Left kidney (tissue), 8 donors: ENCODE results near the gene NFKBIE. TPM values are rescaled to one million over a fixed set of nuclear protein-coding genes. Genes with fewer than 3 reads are reported as not detected.
"Not testable (repeated sequence)": the region's sequence is repeated elsewhere in the genome, so short reads cannot be mapped to it uniquely, and the experiment has no call there.

ENCODE experiments used
- DNase-seq: peaks from one replicate; pipeline ENCODE4 v3.0.0-alpha.2; 2013
- long read RNA-seq, 8 donors: transcript quantifications; one replicate each; lab custom pipeline, GENCODE V29; 2026
- polyA plus RNA-seq: library from polyadenylated mRNA; unstranded; fragments of 120-200 nt; gene quantifications from one replicate; pipeline ENCODE4 v1.2.1, GENCODE V29; 2013; ENCODE audit not compliant: insufficient read length

NFKBIE gene
- 9.6 TPM for polyA plus RNA-seq
- long read RNA-seq, donor 1, transcript NFKBIE-201 (6 exons, 2,581 nt), result major isoform, 7 of 7 reads
- long read RNA-seq, donor 1, partial matches to known transcripts, result 0 of 7 reads
- long read RNA-seq, donor 1, other reads (novel, unspliced or antisense), result 0 of 7 reads
- long read RNA-seq, donor 2, transcript NFKBIE-201 (6 exons, 2,581 nt), result major isoform, 6 of 6 reads
- long read RNA-seq, donor 2, partial matches to known transcripts, result 0 of 6 reads
- long read RNA-seq, donor 2, other reads (novel, unspliced or antisense), result 0 of 6 reads
- long read RNA-seq, donor 3, result 0 reads
- long read RNA-seq, donor 4, result 0 reads
- long read RNA-seq, donor 5, transcript NFKBIE-201 (6 exons, 2,581 nt), result major isoform, 12 of 12 reads
- long read RNA-seq, donor 5, partial matches to known transcripts, result 0 of 12 reads
- long read RNA-seq, donor 5, other reads (novel, unspliced or antisense), result 0 of 12 reads
- long read RNA-seq, donor 6, partial matches to known transcripts, result 0 of 4 reads
- long read RNA-seq, donor 6, other reads (novel, unspliced or antisense), result 0 of 4 reads
- long read RNA-seq, donor 7, transcript NFKBIE-201 (6 exons, 2,581 nt), result major isoform, 6 of 6 reads
- long read RNA-seq, donor 7, partial matches to known transcripts, result 0 of 6 reads
- long read RNA-seq, donor 7, other reads (novel, unspliced or antisense), result 0 of 6 reads
- long read RNA-seq, donor 8, partial matches to known transcripts, result 0 of 1 reads
- long read RNA-seq, donor 8, other reads (novel, unspliced or antisense), result 0 of 1 reads

GRCh38 chr6:44265007-44265721, at the start of gene NFKBIE:
TSS of gene NFKBIE (minus strand) at chr6:44265551. CDS start at chr6:44265346, 205 bp downstream.
- DNase-seq, result peak; percentile 92

- not testable (repeated sequence) for DNase-seq
Measured at GRCh38 chr6:44314657-44315056, 49.3 kb upstream of the NFKBIE start.

- DNase-seq, result peak; percentile 85
Measured at GRCh38 chr6:44312901-44313788, 47.8 kb upstream of the NFKBIE start, which contains the start of gene AARS2. TSS of gene AARS2 (minus strand) at chr6:44313347. CDS start at chr6:44313323, 24 bp downstream.

GRCh38 chr6:44311767-44312166, 46.4 kb upstream of the NFKBIE start:
- no peak for DNase-seq

GRCh38 chr6:44311304-44311703, 46.0 kb upstream of the NFKBIE start:
- DNase-seq, result no peak

GRCh38 chr6:44310241-44310640, 44.9 kb upstream of the NFKBIE start:
- DNase-seq, result no peak

GRCh38 chr6:44309631-44310030, 44.3 kb upstream of the NFKBIE start:
- DNase-seq, result no peak

GRCh38 chr6:44309092-44309491, 43.7 kb upstream of the NFKBIE start:
- no peak for DNase-seq

GRCh38 chr6:44307217-44307616, 41.9 kb upstream of the NFKBIE start:
- DNase-seq, result no peak

- no peak for DNase-seq
Measured at GRCh38 chr6:44306710-44307109, 41.4 kb upstream of the NFKBIE start.

GRCh38 chr6:44305200-44305725, 39.9 kb upstream of the NFKBIE start:
- DNase-seq, result no peak

GRCh38 chr6:44304282-44305199, 39.2 kb upstream of the NFKBIE start:
- DNase-seq, result no peak

- no peak for DNase-seq
Measured at GRCh38 chr6:44303842-44304241, 38.5 kb upstream of the NFKBIE start.

- no peak for DNase-seq
Measured at GRCh38 chr6:44302856-44303255, 37.5 kb upstream of the NFKBIE start.

GRCh38 chr6:44301782-44302564, 36.6 kb upstream of the NFKBIE start:
- DNase-seq, result no peak

GRCh38 chr6:44301106-44301505, 35.8 kb upstream of the NFKBIE start:
- no peak for DNase-seq

- no peak for DNase-seq
Measured at GRCh38 chr6:44300292-44300823, 35.0 kb upstream of the NFKBIE start.

- no peak for DNase-seq
Measured at GRCh38 chr6:44298864-44299263, 33.5 kb upstream of the NFKBIE start.
